ENCODE results near the gene PDK4.
"Not testable (repeated sequence)": the region's sequence is repeated elsewhere in the genome, so short reads cannot be mapped to it uniquely, and the experiment has no call there.

Gene PDK4

DNA sequence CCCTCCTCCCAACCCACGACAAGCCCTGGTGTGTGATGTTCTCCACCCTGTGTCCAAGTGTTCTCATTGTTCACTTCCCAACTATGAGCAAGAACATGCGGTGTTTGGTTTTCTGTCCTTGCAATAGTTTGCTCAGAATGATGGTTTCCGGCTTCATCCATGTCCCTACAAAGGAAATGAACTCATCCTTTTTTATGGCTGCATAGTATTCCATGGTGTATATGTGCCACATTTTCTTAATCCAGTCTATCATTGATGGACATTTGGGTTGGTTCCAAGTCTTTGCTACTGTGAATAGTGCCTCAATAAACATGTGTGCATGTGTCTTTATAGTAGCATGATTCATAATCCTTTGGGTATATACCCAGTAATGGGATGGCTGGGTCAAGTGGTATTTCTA lies 8.5 kb upstream of the PDK4 start:
- not testable (repeated sequence) for DNase-seq (ENCODE audit: low read depth in 3 of 3)

DNA sequence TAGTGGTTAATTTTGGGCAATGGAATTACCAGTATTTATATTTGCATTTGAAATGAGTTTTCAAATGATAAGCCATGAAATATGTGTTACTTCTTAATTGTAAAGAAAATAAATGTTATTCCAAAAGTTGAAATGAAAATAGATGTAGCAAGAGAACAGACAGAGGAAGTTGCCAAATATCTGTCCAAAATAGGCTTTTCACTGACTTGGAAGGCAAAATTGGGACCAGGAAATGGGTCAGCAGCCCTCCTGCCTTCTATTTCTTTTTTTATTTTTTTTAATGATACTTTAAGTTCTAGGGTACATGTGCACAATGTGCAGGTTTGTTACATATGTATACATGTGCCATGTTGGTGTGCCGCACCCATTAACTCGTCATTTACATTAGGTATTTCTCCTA lies 8.1 kb upstream of the PDK4 start:
- DNase-seq (ENCODE audit: low read depth in 3 of 3), result not testable (repeated sequence)

DNA sequence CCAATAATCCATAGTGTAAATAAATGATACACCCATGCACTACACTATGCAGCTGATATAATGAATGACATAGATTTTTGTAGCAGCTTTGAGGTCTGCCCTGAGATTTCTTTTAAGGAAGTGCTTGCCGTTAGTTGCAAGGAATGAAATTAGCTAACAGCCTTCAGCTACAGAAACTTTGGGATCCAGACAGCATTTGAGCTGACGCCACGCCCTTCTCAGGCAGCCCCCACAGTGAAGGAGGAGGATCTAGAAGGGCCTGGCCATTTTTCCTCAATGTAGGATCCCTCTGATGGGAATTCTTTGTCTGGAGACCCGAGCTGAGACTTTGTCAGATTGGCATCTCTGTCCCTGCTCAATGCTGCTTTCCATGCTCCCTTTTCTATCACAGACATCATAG lies 6.1 kb upstream of the PDK4 start:
- DNase-seq (ENCODE audit: low read depth in 3 of 3), result no peak

DNA sequence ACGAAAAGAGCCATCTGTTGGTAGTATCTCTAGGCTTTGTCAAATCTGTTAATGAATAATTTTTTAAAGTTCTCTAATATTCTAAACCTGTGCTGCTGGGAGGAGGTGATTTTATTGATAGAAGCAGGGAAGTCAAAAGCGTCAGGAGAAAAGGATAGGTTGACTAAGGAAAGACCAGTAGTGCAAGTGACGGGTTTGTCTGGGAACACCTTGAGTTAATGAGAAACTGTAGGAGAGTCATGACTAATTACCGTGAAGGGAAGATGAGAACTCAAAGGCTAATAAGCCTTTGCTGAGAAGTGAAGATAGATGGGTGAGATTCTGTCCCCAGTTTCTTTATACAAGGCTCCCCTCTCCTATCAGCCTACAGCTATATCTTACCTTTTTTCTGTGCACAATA lies 5.0 kb upstream of the PDK4 start:
- no peak for DNase-seq (ENCODE audit: low read depth in 3 of 3)

DNA sequence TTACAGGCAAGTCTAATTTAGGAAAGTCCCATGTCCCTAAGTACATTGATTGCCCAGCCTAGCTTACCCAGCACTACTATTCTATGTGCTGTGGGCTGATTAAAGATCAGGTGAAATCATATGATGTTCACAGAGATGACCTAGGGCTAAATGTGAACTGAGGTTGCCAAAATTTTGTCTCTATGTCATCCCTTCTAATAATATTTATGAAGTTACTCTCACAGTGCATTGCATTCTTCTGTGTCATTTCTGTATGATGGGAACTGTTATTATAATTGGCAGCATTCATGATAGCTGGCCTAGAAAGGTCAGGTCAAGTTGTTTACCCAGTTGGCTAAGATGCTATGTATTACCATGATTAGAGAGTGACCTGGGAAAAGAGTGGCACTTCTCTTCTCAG lies 2.8 kb upstream of the PDK4 start:
- DNase-seq (ENCODE audit: low read depth in 3 of 3), result no peak

DNA sequence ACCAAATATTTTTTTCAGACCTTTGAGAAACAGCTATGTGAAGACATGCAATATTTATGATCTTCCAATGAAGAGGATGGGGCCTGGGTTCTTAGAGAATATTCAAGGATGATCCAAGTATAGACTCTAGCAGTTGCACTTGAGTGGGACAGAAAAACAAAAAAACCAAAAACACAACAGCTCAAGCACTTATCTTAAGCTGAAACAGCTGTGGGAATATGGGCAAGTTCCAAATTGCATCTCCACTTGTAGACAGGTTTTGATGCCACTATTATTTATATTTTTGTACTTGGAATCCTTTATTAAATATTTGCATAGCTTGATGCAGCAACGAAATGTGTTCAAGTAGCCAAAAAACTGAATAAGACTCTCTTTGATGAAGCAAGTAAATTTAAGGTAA lies 2.2 kb upstream of the PDK4 start:
- no peak for DNase-seq (ENCODE audit: low read depth in 3 of 3)

DNA sequence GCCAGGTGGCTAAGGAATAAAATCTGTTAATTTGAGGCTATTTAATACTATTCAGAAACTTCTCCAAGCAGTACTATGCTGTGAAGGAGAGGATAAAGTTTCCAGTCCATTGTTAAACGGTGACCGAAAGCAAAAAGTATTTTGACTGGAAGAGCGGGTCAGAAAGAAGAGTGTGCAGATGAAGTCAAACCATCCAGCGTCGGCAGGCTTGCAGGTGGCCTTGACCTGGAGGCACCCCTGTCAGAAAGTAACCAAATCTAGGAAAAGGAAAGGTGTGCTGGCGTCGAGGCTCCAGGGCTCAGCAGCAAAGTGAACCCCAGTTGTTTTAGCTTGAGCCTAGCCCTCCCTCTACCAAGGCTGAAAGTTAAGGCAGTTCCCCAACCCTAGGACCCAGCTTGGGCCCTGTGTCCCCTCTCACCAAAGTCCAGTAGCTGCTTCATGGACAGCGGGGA lies 544 bp downstream of the PDK4 start:
- no peak for DNase-seq (ENCODE audit: low read depth in 3 of 3)

DNA sequence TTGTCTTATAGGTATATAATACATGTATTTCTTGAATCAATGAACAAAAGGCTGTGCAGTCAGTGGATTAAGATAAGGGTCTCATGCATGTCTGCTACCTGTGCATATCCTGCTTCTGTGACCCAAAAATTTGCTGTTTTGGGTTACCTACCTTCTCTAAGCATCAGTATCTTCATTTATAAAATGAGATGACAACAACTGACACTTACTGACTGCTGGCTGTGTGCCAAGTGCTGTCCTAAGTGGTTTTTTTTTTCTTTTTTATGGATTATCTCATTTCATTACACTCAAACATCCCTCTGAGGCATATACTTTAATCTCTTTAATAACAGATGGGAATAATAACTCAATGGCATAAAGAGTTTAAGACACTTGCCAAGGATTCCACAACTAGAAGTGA lies 2.1 kb downstream of the PDK4 start:
- no peak for DNase-seq (ENCODE audit: low read depth in 3 of 3)

DNA sequence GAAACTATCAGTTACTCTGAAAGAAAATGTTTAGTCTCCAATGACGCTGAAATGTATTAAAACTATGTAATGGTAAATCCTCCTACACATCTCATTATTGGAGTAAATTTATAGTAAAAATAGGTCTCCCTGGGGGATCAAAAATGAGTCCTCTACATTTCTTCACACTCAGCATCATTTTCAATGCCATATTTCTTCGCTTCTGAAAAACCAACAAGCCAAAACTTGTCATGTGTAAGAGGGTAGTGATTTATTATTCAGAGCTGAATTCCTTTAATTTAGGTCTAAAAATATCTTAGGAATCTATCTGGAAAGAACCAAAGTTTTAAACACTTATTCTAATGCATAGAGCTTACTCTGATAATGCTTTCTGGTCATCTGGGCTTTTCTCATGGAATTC lies 3.0 kb downstream of the PDK4 start:
- no peak for DNase-seq (ENCODE audit: low read depth in 3 of 3)

DNA sequence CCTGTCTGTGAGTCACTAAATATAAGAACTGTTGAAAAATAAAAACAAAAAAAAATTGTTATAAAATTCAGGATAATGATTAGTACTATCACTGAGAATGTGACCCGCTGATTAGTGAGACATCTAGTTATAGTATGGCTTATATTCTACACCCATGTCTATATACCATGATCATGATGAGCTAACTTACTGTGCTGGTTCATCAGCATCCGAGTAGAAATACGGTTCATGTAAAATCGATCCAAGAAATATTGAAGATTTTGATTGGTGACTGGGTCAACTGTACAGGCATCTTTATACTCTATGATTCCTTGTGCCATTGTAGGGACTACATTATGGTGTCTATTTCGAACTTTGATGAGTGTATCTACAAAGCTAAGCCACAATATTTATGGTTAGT lies 3.7 kb downstream of the PDK4 start:
- no peak for DNase-seq (ENCODE audit: low read depth in 3 of 3)

DNA sequence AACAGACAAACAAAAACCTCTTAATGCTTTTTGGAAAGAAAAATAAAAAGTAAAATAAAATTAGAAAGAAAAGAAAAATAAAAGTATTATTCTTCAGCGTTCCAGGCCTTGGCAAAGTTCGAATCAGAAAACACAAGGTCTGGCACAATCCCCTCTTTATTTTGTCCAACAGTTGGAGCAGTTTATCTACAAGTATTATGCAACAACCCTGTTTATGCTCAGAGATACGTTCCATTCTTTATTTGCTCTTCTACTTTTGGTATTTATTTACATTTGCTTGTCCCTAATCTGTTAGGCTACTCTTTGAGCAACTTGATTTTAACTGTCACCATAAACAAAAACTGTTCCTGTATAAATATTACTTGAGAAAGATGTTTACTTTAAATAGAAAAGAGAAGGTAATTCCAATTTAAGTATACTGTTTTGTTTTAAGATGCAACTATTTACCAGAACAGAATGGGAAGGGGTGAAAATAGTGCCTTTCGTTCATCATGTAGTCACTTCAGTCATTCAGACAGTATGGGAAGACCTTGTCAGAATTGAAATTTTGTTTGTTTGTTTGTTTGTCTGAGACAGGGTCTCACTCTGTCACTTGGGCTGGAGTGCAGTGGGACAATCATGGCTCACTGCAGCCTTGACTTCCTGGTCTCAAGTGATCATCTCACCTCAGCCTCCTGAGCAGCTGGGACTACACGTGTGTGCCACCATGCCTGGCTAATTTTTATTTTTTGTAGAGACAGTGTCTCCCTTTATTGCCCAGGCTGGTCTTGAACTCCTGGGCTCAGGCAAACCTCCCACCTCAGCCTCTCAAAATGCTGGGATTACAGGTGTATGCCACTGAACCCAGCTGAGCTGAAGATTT lies 5.7 kb downstream of the PDK4 start:
- no peak for DNase-seq (ENCODE audit: low read depth in 3 of 3)

DNA sequence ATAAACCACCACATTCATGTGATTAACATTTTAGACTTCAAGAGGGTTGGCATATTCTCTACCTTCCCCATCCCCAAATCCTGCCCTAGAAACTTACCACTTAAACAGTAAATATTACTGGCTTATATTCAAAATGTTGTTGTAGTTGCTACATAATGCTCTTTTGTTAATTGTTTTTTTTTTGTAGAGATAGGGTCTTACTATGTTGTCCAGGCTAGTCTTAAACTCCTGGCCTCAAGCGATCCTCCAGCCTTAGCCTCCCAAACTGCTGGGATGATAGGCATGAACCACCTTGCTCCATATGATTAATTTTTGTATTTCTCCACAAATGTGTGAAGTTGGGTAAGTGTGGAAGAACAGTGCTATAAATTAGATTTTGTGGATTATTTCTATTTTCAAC lies 6.5 kb downstream of the PDK4 start:
- DNase-seq (ENCODE audit: low read depth in 3 of 3), result no peak

DNA sequence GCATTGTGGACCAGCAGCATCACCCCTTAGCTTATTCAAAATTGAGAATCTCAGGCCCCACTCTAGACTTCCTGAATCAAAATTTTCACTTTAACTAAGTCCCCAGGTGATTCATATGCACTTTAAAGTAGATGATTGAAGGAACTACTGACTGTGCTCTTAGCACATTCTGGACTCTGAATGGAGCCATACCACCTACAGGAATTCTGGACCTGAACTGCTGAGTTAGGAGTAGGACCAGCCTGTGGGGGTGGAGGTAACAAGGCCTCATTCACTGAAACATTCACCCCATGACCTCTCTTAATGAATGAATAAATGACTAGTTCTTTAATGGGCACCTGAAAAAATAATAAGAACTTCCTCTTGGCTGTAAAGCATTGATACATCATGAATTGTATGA lies 7.3 kb downstream of the PDK4 start:
- no peak for DNase-seq (ENCODE audit: low read depth in 3 of 3)

DNA sequence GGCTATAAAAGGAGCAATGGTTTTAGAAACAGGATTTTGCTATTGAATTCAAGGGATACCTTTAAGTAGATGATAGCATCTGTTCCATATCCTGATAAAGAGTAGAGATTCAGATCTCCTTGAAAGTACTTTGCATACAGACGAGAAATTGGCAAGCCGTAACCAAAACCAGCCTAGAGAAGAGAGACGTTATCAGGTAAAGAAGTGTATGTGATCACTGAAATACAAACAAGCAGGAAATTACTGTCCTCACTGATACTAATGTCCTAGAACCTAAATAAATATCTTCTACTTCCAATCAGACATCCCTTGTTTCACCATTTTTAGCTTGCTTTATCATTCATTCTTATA lies 9.4 kb downstream of the PDK4 start:
- DNase-seq (ENCODE audit: low read depth in 3 of 3), result no peak

DNA sequence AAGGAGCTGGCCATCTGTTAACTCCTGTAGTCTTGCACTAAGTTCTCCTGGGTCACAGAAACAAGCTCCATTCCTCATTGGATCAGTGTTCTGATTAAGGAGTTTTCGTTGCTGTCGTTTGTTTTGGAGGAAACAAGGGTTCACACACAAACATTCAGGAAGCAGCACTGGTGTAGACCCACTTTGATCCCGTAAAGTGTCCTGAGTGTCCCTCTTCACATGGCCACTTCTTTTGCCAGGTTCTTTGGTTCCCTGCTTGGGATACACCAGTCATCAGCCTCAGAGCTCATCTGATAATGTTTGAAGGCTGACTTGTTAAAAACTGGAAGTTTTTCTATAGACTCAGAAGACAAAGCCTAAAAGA lies 10.9 kb downstream of the PDK4 start:
- no peak for DNase-seq (ENCODE audit: low read depth in 3 of 3)

DNA sequence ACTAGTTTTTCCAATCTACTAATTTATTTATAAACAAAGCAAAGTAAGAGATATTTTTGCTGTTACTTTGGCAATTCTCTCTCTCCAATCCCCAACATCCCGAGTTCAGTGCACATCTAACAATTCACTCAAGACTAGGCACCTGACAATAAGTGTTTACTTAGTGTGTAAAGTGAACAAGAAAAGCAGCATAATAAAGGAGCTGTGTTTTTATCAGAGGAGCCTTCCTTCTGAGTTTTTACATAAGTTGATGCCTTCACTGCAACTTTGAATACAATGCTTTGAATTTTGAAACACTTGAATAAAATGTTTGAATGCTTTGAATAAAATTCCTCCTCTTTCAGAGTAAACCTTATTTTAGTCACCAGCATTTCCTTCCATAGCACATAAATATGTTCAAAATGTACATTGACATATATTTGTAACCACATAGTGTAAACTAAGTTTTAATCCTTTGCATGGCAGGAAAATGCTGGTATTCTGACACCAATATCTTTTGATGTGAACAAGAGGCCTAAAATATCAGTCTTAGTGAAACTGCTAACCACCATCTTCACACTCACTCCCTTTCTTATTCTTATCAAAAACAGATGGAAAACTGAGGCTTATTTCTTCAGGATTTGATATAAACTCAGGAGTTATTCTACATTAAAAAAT lies 11.4 kb downstream of the PDK4 start:
- DNase-seq (ENCODE audit: low read depth in 3 of 3), result no peak

DNA sequence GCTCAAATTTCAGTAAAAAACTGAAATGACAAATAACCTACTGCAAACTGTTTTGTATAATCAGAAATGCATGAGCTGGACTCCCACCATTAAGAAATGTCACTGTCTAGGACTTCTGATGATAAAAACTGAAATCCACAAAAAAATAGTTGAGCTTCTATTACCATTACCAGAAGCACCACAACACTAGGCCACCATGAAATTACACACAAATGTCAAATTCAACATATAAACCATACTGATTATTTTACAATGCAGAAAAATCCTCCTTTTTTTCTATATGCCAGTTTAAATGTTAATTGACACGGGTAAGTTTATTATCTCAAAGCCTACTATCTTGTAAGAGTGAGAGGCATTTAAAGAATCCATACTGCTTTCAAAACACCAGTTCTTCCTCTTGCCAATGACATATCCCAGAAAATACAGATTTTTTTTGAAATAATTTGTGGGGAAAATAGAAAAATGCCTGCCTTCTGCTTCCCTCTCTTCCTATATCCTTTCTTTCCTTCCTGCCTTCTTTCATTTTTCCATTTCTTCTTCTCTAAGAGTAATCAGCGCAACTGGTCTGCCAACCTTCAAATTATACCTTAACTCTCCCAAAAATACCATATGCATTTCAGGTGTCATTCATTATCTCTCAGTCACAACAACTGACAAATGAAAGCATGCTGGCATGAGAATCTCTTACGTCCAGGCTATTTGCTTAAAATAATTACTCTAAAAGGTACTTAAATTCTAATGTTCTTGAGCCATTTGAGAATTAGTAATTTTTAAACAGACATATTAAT lies 12.3 kb downstream of the PDK4 start:
- DNase-seq (ENCODE audit: low read depth in 3 of 3), result no peak

DNA sequence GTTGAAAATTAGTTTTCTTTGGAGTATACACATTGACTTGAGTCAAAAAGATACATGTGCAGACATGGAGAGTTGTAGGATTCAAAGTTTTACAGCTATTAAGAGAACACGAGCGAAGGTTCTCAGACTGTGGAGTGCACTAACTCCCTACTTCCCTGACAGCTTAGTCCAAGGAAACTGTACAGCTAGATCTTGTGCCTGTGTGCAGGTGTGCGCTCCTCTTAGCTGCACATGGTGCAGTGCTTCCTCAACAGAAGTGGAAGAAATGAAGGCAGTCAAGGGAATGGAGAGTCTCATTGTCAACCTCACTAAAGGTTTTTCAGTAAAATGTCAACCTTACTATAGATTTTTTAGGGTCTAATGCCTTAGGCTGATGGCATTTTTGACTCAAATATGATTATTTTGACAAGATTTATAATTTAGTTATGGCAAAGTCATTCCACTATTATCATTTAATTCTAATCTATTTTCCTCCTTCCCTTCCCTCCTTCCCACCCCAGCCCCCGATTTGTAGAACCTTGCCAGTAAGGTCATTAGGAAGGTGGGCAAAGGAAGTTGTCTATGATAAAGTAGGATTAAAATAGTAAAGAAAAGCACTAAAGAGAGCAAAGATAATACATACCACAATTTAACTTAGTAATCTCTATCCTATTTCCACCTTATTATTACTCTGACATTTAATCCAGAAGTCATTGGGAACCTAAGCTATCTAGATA lies 13.6 kb downstream of the PDK4 start:
- no peak for DNase-seq (ENCODE audit: low read depth in 3 of 3)

DNA sequence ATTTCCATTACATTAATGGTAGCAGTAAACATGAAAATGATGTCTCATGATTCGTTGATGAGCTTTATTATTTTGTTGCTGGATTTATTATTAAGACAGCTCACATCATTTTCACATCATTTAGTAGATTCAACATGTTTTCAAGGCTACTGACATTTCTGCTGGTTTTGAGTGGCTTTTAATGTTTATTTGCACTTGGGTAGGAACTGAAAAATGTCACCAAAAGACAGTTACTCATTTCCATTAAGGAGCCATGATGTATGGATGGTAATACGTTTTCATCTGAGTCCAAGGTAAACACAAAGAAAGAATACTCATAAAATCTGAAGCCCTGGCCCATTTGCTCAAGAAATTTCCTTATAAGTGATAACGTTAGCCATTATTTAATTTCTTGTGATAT lies 14.8 kb downstream of the PDK4 start:
- DNase-seq (ENCODE audit: low read depth in 3 of 3), result no peak

DNA sequence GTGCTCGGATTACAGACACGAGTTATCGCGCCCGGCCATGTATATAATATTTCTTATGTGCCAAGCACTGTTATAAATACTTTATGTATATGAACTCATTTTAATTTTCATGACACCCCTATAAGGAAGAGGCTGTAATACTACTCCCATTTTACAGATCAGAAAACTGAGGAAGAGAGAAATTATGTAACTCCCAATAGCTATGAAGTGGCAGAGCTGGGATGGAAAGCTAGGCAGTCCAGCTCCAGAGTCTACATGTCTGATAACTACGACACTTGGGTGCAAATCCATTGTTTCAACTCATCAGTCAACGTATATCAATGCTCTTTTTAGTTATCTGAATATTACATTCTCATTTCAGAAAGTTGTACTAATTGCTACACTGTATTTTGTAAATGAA lies 17.0 kb downstream of the PDK4 start:
- no peak for DNase-seq (ENCODE audit: low read depth in 3 of 3)

DNA sequence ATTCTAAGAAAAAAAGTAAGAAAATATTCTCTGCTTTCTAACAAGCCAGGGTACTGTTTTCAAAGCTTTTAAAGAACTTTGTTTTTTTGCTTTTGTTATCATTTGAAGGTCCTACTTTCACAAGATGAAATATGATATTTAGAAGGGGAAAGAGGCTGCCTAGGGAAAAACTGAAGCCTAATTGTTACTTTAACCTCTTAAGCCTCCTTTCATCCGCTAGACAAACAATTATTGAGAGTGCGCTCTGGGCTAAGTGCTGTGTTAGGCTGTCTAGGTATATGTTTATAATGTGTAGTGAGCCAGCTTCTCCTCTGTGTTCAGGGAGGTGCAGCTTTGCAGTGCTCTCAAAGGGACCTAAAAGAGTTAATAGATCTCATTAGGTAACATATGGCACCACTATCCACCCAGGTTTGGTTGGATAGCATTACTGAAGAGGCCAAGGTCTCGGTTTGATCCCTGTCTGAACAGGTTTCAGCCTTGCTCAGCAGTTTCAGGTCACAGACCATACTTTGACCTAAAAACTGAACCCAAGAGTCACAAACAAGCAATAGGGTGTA lies 17.9 kb downstream of the PDK4 start:
- DNase-seq (ENCODE audit: low read depth in 3 of 3), result no peak

DNA sequence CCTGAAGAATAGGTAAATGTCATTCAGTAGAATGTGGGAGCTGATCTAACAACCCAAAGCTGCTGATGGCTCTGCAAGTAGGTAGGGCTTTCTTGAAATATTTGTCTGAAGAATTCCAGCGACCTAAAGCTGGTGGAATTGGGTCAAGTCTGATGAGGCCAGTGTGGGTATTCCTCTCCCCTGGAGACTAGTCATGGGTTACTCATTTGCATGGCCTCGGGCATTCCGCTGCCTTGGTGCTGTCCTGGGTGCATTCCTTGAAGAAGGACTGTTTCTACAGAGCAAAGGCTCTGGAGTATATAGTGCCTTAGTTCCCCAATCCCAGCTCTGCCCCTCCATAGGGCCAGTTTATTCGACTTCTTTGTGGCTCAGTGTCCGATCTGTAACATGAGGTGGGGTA lies 19.2 kb downstream of the PDK4 start:
- no peak for DNase-seq (ENCODE audit: low read depth in 3 of 3)
